ENCODE results near the gene BNIP2. TPM values are rescaled to one million over a fixed set of nuclear protein-coding genes. Genes with fewer than 3 reads are reported as not detected.

Gene BNIP2
- total RNA-seq, 1 experiment from 2014 or later, result 43.5 TPM

DNA sequence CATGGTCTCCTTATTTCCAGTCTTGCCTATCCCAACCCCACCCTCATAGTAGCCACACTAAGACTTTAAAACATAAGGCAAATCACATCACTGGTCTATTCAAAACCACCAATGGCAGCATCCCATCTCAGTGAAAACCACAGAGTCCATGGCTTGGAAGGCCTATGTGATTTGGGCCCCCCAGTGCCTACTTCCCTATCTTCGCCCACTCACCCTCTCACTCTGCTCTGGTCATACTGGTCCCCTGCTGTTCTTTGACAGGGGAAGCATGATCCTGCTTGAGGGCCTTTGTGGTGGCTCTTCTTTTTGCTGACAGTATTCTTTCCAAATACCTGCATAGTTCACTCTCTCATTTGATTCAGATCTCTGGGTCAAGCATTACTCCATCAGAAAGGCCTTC lies 35.1 kb downstream of the BNIP2 start:
- no peak overlapping the region for H2AK5ac ChIP-seq (ENCODE audit: insufficient read length, low read length)
- H3K9ac ChIP-seq (ENCODE audit: extremely low read depth, insufficient read length, low read length), result no peak overlapping the region
- H3K4me1 Mint-ChIP-seq, result no peaks in the 10 kb centered on the region
- no peak overlapping the region for H4K91ac ChIP-seq (ENCODE audit: insufficient read length, low read depth, low read length)
- H3K79me1 ChIP-seq (ENCODE audit: insufficient read depth, low read depth, low read length, poor library complexity, severe bottlenecking), result peaks cover 13% of the 10 kb centered on the region
- H2BK20ac ChIP-seq (ENCODE audit: low read depth, low read length, poor library complexity, severe bottlenecking), result no peak overlapping the region
- no peak overlapping the region for H3K27ac ChIP-seq (ENCODE audit: insufficient read length, low read depth, low read length)
- H4K5ac ChIP-seq (ENCODE audit: insufficient read length, low read depth, low read length), result no peak overlapping the region
- no peaks in the 10 kb centered on the region for H3K27me3 Mint-ChIP-seq (ENCODE audit: low read depth)
- no peaks in the 10 kb centered on the region for H4K20me1 ChIP-seq (ENCODE audit: control insufficient read depth, insufficient read depth, insufficient read length)
- no peak overlapping the region for H4K8ac ChIP-seq (replicated peaks; ENCODE audit: insufficient read length, low read depth, low read length)
- H3K18ac ChIP-seq (ENCODE audit: insufficient read length, low read depth, low read length), result no peak overlapping the region
- DNase-seq, result no peak
- WGBS (ENCODE audit: extremely low coverage, insufficient read length, low lambda C conversion rate), result no CpG with 5 or more reads among the region's 1 CpG
- no peaks in the 10 kb centered on the region for H3K23me2 ChIP-seq (ENCODE audit: insufficient read length, low read depth, low read length, poor library complexity, severe bottlenecking)
- peaks cover 18% of the 10 kb centered on the region; the same call in 1 of the 2 replicates for H3K79me2 ChIP-seq (ENCODE audit: insufficient read depth, low read length)
- peaks cover 3% of the 10 kb centered on the region; the same call in 1 of the 2 replicates for H3K4me1 ChIP-seq (ENCODE audit: insufficient read depth, low read length)
- no peaks in the 10 kb centered on the region for H3K9me3 ChIP-seq (ENCODE audit: control insufficient read depth, low read depth, low read length)
- no peak overlapping the region for H3K4me2 ChIP-seq (ENCODE audit: insufficient read depth, insufficient read length, low read length)
- no peak overlapping the region for H3K4ac ChIP-seq (ENCODE audit: low read depth, low read length)
- no peak overlapping the region for H3K27ac Mint-ChIP-seq
- H3K14ac ChIP-seq (ENCODE audit: insufficient read depth, low read length), result no peak overlapping the region
- H3K27me3 ChIP-seq (ENCODE audit: insufficient read depth, low read length), result no peaks in the 10 kb centered on the region
- H3K4me3 Mint-ChIP-seq, result no peak overlapping the region
- TF ChIP-seq, protein P1, sequence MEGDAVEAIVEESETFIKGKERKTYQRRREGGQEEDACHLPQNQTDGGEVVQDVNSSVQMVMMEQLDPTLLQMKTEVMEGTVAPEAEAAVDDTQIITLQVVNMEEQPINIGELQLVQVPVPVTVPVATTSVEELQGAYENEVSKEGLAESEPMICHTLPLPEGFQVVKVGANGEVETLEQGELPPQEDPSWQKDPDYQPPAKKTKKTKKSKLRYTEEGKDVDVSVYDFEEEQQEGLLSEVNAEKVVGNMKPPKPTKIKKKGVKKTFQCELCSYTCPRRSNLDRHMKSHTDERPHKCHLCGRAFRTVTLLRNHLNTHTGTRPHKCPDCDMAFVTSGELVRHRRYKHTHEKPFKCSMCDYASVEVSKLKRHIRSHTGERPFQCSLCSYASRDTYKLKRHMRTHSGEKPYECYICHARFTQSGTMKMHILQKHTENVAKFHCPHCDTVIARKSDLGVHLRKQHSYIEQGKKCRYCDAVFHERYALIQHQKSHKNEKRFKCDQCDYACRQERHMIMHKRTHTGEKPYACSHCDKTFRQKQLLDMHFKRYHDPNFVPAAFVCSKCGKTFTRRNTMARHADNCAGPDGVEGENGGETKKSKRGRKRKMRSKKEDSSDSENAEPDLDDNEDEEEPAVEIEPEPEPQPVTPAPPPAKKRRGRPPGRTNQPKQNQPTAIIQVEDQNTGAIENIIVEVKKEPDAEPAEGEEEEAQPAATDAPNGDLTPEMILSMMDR (conservative IDR thresholded peaks at IDR 0.05), result no peak
- no peak overlapping the region for H2BK15ac ChIP-seq (ENCODE audit: low read depth, low read length)
- no peak overlapping the region for H3T11ph ChIP-seq (ENCODE audit: low read length)
- H2AFZ ChIP-seq (ENCODE audit: low read length), result no peak overlapping the region
- H3K36me3 Mint-ChIP-seq (ENCODE audit: insufficient read depth in 1 of 3, low read depth in 3 of 3), result peaks cover 17 to 19% (median 19%) of the 10 kb centered on the region in 3 experiments
- no peak overlapping the region for H3K56ac ChIP-seq (ENCODE audit: insufficient read length, low read depth, low read length)
- H3K23ac ChIP-seq (ENCODE audit: insufficient read length, low read depth, low read length), result no peak overlapping the region
- peaks cover 0 to 4% of the 10 kb centered on the region in 2 experiments; a peak in 1 of 5 replicates for H3K9me3 Mint-ChIP-seq
- no peak overlapping the region for H2BK5ac ChIP-seq (ENCODE audit: insufficient read length, low read length)
- H2BK12ac ChIP-seq (ENCODE audit: insufficient read length, low read depth, low read length), result no peak overlapping the region
- no peak overlapping the region for H2BK120ac ChIP-seq (ENCODE audit: low read depth, low read length, poor library complexity, severe bottlenecking)
